Measurements from ENCODE around the gene CD83.

The CD83 gene

DNA sequence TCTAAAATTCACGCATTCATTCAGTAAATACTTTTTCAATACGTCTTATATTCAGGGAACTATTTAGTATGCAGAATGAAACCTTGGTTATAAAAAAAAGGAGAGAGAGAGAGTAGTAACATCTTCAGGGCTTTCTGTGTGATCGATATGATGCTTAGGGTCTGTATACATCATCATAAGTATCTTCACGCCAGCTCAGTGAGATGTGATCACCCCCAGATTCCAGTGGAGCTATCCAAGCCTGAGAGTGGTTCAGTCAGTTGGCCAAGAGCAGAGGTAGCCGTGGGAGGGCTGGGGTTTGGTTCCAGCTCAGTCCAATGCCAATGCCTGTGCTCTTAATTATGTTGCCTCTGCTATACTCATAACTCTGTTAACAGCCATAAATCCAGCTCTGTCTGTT, 8.6 kb downstream of the CD83 start:
- no peak for DNase-seq

DNA sequence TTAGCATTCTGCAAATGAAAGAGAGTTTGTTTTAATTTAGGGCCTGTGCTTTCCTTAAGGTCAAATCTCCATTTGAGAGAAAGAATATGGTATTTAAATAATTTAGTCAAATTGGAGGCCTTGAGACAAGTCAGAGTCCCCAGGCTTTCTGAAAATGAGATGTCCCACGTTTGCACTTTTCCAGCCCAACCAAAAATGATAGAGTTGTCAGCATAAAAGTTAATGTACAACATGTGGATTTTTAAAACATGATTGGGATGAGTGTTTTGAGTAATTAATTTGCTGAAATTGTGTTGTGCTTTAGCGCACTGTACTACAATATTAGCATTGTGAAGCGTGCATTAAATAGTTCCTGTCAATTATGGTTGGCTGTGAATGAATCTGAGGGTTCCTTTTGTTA, 10.0 kb downstream of the CD83 start:
- no peak for DNase-seq

DNA sequence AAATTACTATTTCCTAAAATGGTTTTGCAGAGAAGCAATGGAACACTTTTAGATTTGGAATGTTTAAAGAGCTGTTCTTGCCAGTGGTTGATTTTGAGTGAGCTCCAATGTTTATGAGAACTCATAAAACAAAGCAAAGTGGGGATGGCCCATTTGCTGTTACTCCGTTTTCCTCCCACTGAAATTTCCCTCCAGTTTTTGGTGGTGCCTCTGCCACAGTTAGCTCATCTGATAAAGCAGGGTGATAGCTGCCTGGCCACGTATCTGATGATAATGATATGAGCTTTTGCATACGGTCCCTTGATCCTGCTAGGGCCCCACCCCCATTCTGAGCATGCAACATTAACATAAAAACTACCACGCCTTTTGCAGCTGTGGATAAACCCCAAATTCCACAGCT, 10.4 kb downstream of the CD83 start:
- peak; percentile 56 for DNase-seq

- no peak for DNase-seq
These were observed 11.2 kb downstream of the CD83 start for GRCh38 chr6:14128746-14129145.

- DNase-seq = peak; percentile 85
These were observed 12.0 kb downstream of the CD83 start for GRCh38 chr6:14129575-14129974.

DNA sequence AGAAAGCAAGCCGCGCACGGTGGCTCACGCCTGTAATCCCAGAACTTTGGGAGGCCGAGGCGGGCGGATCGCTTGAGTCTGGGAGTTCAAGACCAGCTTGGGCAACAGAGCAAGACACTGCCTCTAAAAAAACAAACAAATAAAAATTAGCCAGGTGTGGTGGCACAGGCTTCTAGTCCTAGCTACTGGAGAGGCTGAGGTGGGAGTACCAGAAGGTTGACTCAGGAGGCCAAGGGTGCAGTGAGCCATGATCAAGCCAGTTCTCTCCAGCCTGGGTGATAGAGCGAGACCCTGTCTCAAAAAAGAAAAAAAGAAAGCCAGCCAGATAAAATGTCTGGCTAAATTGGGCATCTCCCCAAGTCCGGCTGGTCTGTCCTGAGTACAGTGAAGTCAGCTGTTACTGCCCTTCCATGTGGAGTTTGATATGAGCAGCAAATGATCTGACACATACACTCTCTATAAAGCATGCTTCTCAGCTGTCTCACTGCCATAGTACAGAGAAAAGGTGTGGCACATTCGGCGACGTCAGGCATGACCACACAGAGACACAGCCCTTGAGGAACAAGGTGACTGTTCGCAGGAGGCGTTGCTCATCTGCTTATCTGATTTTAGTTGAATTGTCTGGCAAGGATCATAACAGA, 13.0 kb downstream of the CD83 start:
- DNase-seq = no peak

DNA sequence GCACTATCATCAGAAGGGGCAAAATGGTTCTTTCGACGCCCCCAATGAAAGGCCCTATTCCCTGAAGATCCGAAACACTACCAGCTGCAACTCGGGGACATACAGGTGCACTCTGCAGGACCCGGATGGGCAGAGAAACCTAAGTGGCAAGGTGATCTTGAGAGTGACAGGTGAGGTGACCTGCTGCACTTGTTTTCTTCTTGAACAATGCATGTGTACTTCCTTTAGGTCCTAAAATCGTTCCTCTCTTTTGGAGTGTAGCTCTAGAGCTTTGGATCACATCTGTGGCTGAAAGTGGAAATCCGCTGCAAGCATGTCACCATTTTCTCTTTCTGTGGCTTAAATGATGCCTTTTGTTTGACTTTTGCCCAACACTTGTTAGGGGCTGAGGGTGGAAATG, 14.0 kb downstream of the CD83 start:
- DNase-seq = no peak

GRCh38 chr6:14132244-14132920, 14.8 kb downstream of the CD83 start:
- DNase-seq = no peak

DNA sequence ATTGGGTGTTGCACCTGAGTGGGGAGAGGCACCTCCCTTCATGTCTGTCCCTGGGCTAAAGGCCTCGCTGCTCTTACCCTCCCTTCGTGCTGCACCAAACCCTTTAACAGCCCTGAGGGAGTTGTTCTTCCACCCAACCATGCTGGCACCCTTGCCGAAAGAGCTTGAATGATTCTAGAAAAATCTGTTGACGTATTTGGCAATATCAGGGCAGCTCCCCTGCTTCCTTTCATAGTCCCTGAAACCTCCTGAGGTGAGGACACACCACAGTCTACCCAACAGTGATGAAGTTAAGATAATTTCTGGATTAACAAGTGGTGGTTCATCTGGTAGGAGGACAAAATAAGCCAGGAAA, 15.3 kb downstream of the CD83 start:
- no peak for DNase-seq

- DNase-seq = no peak
These were observed 16.8 kb downstream of the CD83 start for GRCh38 chr6:14134211-14134910.

GRCh38 chr6:14135893-14136539, 18.4 kb downstream of the CD83 start:
- peak; percentile 77 for DNase-seq

- DNase-seq = no peak
These were observed 21.2 kb downstream of the CD83 start for GRCh38 chr6:14138701-14139215.

GRCh38 chr6:14141351-14142062, 23.9 kb downstream of the CD83 start:
- DNase-seq = no peak

DNA sequence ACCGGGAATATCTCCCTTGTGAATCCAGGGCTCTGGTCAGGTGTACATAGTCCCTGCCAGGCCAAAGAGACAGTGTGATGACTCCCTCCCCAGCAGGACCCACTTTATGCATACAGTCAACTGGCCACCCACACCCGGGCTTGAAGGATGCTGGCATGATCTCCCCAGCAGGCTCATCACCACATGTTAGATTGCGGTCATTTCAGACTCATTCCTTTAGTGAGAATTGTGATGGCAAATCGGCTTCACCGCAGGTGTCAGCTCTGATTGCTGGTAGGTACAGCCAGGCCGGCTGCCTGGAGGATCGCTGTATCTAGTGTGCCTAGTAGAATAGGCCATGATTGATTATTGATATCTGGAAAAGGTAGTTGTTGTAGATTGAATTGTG, 24.5 kb downstream of the CD83 start:
- DNase-seq = no peak

DNA sequence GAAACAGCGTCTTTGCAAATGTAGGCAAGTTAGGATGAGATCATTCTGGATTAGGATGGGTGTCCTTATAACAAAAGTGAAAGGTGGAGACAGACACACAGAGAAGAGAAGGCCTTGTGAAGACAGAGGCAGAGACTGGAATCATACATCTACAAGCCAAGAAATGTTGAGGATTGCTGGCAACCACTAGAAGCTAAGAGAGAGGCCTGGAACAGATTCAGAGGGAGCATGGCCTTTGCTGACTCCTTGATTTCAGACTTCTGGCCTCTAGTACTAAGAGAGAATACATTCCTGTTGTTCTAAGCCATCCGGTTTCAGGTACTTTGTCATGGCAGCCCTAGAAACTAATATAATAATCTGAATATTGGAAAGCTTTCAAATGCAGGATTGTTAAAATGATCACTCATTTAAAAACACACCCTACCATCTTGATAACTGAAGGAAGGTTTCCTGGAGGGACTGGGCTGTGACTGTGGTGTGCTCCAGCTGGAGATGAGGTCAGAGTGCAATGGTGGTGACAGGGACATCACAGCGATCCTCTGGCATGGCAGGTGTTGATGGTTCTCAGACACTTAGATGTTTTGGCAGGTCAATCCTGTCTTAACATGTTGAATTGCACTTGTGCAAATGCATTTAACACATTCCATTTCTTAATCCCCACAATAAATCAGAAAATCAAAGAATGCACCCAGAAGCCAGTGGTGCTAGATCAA, 25.1 kb downstream of the CD83 start:
- DNase-seq = no peak

DNA sequence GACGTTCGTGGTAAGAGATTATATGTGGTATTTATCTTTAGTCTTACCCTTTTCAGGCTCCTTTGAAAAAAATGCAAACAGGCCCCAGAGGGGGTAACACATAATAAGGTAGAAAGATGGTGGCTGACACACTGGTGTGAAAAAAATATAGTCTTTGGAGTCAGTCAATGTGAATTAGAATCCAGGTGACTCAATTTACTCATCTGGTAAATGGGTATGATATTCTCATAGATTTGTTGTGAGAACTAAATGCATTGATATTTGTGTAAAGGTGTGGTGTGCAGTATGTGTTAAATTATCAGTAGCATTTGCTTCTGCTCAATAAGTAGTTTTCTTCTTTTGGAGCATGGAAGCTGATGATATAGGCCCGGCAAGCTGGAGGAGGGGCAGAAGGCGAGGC, 25.7 kb downstream of the CD83 start:
- no peak for DNase-seq

DNA sequence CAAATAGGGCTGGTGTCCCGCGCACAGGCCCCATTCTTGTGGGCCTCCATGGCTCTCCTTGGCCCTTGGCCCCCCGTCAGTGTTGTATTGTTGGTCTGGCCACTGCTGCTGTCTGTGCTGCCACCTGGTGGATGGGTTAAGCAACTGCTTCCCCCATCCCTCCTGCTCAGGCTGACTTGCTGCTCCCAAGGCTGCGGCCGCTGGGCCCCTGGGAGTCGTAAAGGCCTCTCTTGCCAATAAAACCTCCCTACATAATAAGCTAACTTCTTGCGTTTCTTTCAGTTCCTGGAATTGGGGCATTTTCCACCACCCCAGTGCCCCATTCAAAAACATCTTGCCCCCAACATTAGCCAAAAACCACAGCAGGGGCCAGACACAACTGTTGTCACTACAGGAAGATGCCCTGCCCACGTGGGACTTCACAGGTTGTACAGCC, 27.1 kb downstream of the CD83 start:
- peak; percentile 88 for DNase-seq

GRCh38 chr6:14146506-14147096, 29.0 kb downstream of the CD83 start:
- no peak for DNase-seq

DNA sequence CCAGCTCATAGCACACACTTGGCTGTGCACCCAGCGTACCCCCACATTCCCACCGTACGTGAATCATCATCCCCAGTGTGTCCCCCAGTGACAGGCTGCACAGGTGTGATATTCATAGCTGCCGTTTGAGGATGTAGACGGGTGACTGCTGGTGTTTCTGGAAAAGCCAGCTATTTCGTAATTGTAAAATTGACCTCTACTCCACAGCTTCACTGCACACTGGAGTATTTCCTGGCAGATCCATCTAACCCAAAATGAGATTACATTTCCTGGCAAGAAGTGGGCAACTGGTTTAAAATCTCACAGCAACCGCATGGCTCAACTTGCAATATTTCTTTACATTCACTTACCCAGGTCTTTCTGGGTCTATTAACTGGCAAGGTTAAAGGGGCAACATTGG, 30.3 kb downstream of the CD83 start:
- no peak for DNase-seq

DNA sequence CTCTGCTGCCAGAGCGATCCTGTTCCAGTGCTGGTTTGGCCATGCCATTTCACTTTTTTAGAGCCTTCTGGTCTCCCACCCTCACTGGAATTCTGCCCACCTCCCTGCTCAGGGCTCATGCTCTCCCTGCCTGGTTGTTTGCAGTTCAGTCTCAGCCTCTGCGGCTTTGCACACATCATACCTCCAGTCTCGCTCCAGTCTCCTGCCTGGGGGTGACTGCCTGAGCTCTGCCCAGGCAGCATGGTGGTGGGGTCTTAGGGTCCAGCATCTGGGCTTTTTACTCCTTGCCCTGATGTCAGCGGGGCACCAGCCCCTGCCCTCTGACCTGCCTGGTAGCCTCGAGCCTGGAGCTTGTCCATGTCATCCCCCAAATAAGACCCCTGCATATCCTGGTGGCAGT, 30.9 kb downstream of the CD83 start:
- no peak for DNase-seq

- DNase-seq = no peak
These were observed 31.6 kb downstream of the CD83 start for GRCh38 chr6:14149053-14149738.
